Fibroblast of the conjunctiva (primary cell): ENCODE results near the gene FERMT1.
"Not testable (repeated sequence)": the region's sequence is repeated elsewhere in the genome, so short reads cannot be mapped to it uniquely, and the experiment has no call there.

Source experiments
- DNase-seq: peaks from one replicate; pipeline ENCODE4 v3.0.0-alpha.2; 2010; ENCODE audit warnings: low read depth

Gene FERMT1

GRCh38 chr20:6039766-6040165 is 83.1 kb downstream of the FERMT1 start:
- no peak for DNase-seq

- DNase-seq: no peak
These were observed 84.6 kb downstream of the FERMT1 start for GRCh38 chr20:6038256-6038655.

GRCh38 chr20:6037082-6037481 is 85.7 kb downstream of the FERMT1 start:
- DNase-seq: no peak

GRCh38 chr20:6036213-6036612 is 86.6 kb downstream of the FERMT1 start:
- DNase-seq: no peak

GRCh38 chr20:6034134-6034969 is 88.5 kb downstream of the FERMT1 start:
- DNase-seq: no peak

GRCh38 chr20:6032907-6033306 is 89.9 kb downstream of the FERMT1 start:
- DNase-seq: not testable (repeated sequence)

GRCh38 chr20:6030453-6031080 is 92.3 kb downstream of the FERMT1 start:
- DNase-seq: no peak

GRCh38 chr20:6029538-6029937 is 93.3 kb downstream of the FERMT1 start:
- no peak for DNase-seq

GRCh38 chr20:6028818-6029217 is 94.0 kb downstream of the FERMT1 start:
- no peak for DNase-seq

GRCh38 chr20:6026051-6026450 is 96.8 kb downstream of the FERMT1 start:
- no peak for DNase-seq
